Measurements from ENCODE around the gene TCF23. TPM values are rescaled to one million over a fixed set of nuclear protein-coding genes. Genes with fewer than 3 reads are reported as not detected.
A peak's percentile ranks its signal among the peaks of the same experiment; 100 is the strongest.

The TCF23 gene
- total and polyA plus RNA-seq, 2 experiments from 2014 or later = 0.03 to 0.07 TPM

DNA sequence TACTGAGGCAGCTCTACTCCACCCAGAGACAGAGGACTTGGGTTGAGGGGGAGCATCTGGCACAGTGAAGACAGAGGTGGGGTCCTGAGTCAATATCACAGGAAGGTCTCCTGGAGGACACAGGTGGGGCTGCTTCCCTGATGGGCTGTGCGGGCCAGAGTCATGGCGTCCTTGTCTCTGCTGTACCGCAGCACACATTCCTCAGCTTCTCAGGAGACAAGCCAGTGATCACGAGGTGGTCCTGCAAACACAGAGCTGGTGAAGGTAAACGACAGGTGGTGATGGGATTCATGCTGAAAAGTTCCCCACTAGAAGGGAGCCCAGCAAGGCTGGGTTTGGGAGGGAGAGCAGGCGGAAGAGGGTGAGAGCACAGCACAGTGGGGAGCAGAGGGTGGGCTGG lies 9.7 kb downstream of the TCF23 start:
- Histone ChIP-seq H3K9me2 (ENCODE audit: insufficient read depth) (no peaks in the 10 kb centered on the region), H3K4me2 (no peak overlapping the region), H3K27me3 (ENCODE audit: insufficient read depth) (no peaks in the 10 kb centered on the region), H3K36me3 (ENCODE audit: insufficient read depth) (no peaks in the 10 kb centered on the region), H3F3A (replicated peaks; ENCODE audit: low read depth) (no peaks in the 10 kb centered on the region), H3K27ac (ENCODE audit: low read depth) (no peak overlapping the region), H2AFZ (peak overlapping the region; percentile 66; the same call in 1 of the 2 replicates), H3K79me2 (replicated peaks; ENCODE audit: insufficient read depth) (no peaks in the 10 kb centered on the region), H4K20me1 (replicated peaks; ENCODE audit: insufficient read depth) (no peaks in the 10 kb centered on the region), H3K4me1 (ENCODE audit: insufficient read depth) (no peaks in the 10 kb centered on the region), H3K4me3 (no peak overlapping the region)
- no peaks in the 10 kb centered on the region for H3K9me3 Mint-ChIP-seq
- H3K4me3 Mint-ChIP-seq = no peak overlapping the region
- H3K4me1 Mint-ChIP-seq = peaks cover 2% of the 10 kb centered on the region; the same call in 2 of the 3 replicates
- H3K36me3 Mint-ChIP-seq (ENCODE audit: low read depth) = no peaks in the 10 kb centered on the region
- DNase-seq (ENCODE audit: low spot score) (no peak), ATAC-seq (peak; percentile 19; the same call in 2 of the 3 replicates)
- TF ChIP-seq ZNF462 (CRISPR knock-in tag; IDR thresholded peaks at IDR 0.05) = no peak
- TF ChIP-seq ZNF331 (CRISPR knock-in tag; IDR thresholded peaks at IDR 0.05; ENCODE audit: low read depth) = no peak
- TF ChIP-seq, protein P1, sequence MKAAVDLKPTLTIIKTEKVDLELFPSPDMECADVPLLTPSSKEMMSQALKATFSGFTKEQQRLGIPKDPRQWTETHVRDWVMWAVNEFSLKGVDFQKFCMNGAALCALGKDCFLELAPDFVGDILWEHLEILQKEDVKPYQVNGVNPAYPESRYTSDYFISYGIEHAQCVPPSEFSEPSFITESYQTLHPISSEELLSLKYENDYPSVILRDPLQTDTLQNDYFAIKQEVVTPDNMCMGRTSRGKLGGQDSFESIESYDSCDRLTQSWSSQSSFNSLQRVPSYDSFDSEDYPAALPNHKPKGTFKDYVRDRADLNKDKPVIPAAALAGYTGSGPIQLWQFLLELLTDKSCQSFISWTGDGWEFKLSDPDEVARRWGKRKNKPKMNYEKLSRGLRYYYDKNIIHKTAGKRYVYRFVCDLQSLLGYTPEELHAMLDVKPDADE (IDR thresholded peaks at IDR 0.05) = no peak
- TF ChIP-seq EZH2 (IDR thresholded peaks at IDR 0.05; ENCODE audit: low read depth, unreplicated experiment) = no peak
- no peak for TF ChIP-seq ZNF114 (CRISPR knock-in tag; IDR thresholded peaks at IDR 0.05)
- no peak for TF ChIP-seq EZH2phosphoT487 (IDR thresholded peaks at IDR 0.05; ENCODE audit: unreplicated experiment)
- TF ChIP-seq NANOG (IDR thresholded peaks at IDR 0.05; ENCODE audit: borderline replicate concordance) = no peak
- no peak for TF ChIP-seq POLR2AphosphoS5 (IDR thresholded peaks at IDR 0.05; ENCODE audit: low read depth)
- no peak for TF ChIP-seq CREB1 (CRISPR knock-in tag; IDR thresholded peaks at IDR 0.05; ENCODE audit: low read depth)
- TF ChIP-seq, protein P2, sequence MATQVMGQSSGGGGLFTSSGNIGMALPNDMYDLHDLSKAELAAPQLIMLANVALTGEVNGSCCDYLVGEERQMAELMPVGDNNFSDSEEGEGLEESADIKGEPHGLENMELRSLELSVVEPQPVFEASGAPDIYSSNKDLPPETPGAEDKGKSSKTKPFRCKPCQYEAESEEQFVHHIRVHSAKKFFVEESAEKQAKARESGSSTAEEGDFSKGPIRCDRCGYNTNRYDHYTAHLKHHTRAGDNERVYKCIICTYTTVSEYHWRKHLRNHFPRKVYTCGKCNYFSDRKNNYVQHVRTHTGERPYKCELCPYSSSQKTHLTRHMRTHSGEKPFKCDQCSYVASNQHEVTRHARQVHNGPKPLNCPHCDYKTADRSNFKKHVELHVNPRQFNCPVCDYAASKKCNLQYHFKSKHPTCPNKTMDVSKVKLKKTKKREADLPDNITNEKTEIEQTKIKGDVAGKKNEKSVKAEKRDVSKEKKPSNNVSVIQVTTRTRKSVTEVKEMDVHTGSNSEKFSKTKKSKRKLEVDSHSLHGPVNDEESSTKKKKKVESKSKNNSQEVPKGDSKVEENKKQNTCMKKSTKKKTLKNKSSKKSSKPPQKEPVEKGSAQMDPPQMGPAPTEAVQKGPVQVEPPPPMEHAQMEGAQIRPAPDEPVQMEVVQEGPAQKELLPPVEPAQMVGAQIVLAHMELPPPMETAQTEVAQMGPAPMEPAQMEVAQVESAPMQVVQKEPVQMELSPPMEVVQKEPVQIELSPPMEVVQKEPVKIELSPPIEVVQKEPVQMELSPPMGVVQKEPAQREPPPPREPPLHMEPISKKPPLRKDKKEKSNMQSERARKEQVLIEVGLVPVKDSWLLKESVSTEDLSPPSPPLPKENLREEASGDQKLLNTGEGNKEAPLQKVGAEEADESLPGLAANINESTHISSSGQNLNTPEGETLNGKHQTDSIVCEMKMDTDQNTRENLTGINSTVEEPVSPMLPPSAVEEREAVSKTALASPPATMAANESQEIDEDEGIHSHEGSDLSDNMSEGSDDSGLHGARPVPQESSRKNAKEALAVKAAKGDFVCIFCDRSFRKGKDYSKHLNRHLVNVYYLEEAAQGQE (IDR thresholded peaks at IDR 0.05; ENCODE audit: unreplicated experiment) = no peak
- TF ChIP-seq STAT1 (IDR thresholded peaks at IDR 0.05; ENCODE audit: unreplicated experiment) = no peak
- H3K27ac Mint-ChIP-seq = no peak overlapping the region
- H3K27me3 Mint-ChIP-seq (ENCODE audit: insufficient read depth, low read depth, poor library complexity) = peaks cover 15% of the 10 kb centered on the region
